Vagina (tissue), 2 donors: Measurements from ENCODE around the gene ADARB1. TPM values are rescaled to one million over a fixed set of nuclear protein-coding genes. Genes with fewer than 3 reads are reported as not detected.

Experiments used
- DNase-seq, 2 donors: peaks; one replicate each; pipeline ENCODE4 v3.0.0-alpha.2; 2017; ENCODE audit errors: extremely low spot score in 2 of 2
- H3K27ac ChIP-seq: fragments of 200-600 bp; sonication (generic); one replicate; pipeline ENCODE4 v1.5.1; 2019
- H3K27me3 ChIP-seq: fragments of 200-600 bp; sonication (generic); one replicate; pipeline ENCODE4 v1.5.1; 2019
- H3K36me3 ChIP-seq, 2 donors: fragments of 200-600 bp; sonication (generic); one replicate each; pipeline ENCODE4 v1.5.1; 2017 to 2019
- H3K4me1 ChIP-seq: fragments of 200-600 bp; sonication (generic); one replicate; pipeline ENCODE4 v1.5.1; 2019
- H3K4me3 ChIP-seq, 2 donors: fragments of 200-600 bp; sonication (generic); 1 replicate in 1 of 2; 2 replicates in 1 of 2; pipeline ENCODE4 v1.5.1; 2016 to 2019
- H3K9me3 ChIP-seq: fragments of 200-600 bp; sonication (generic); one replicate; pipeline ENCODE4 v1.5.1; 2019
- POLR2A ChIP-seq, 2 donors: fragments of 450-650 bp; IDR thresholded peaks; one replicate each; pipeline ENCODE4 v1.6.1; 2017; ENCODE audit warnings: antibody characterized with exemption in 2 of 2, mild to moderate bottlenecking in 2 of 2, moderate library complexity in 2 of 2
- POLR2AphosphoS5 ChIP-seq, 2 donors: sonication (generic); formaldehyde crosslinking; IDR thresholded peaks; one replicate each; pipeline ENCODE4 v1.9.0; 2017; ENCODE audit warnings: antibody characterized with exemption in 2 of 2, mild to moderate bottlenecking in 2 of 2, low read depth in 1 of 2; ENCODE audit not compliant: insufficient read depth in 1 of 2
- intact Hi-C: fragments of 100-400 bp; cut with DNase I; formaldehyde crosslinking; loops from one replicate; pipeline ENCODE4 v1.15.1; 2023
- total RNA-seq: library from RNA; depleted of rRNA; stranded (reverse); fragments of >200 nt; gene quantifications from one replicate; pipeline ENCODE4 v1.2.3, GENCODE V29; 2016
- TF ChIP-seq, protein P1 (sequence below), 3 experiments: fragments of 450-650 bp in 2 of 3; fragments of 200-600 bp in 1 of 3; sonication (generic) in 1 of 3; IDR thresholded peaks; one replicate each; pipeline ENCODE4 v1.5.1; 2017 to 2019; ENCODE audit warnings: antibody characterized with exemption in 3 of 3, mild to moderate bottlenecking in 2 of 3, moderate library complexity in 2 of 3

ADARB1 gene
- total RNA-seq, 1 donor from 2014 or later, result 19.6 TPM

DNA sequence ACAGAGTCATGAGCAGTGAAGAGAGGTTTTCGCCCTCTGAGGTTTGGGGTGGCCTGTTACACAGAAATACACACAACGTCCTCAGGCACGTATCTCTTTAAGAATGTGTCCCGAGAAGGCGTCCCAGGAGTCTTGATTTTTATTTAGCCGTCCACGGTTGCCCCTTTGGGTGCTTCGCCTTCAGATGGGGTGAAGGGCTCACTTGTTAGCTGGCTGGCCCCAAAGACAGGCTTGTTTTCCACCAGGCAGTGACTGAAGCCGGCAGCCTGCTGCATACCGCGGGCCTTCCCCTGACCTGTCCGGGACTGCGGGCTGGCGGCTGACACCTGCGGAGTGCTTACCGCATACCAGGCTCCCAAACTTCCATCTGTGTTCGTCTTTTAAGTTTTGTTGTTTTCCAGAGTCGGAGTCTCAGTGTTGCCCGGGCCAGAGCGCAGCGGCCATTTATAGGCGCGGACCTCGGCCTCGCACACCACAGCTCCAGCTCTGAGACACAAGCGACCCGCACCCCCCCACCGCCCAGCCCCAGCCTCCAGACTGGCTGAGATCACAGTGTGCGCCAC lies 1.6 kb upstream of the ADARB1 start:
- no peaks in the 10 kb centered on the region for H3K9me3 ChIP-seq
- no peak overlapping the region for H3K27ac ChIP-seq
- no peaks in the 10 kb centered on the region for H3K36me3 ChIP-seq
- H3K4me3 ChIP-seq, result peak overlapping the region in 1 of 2 donors; percentile 97
- intact Hi-C loops, result loop anchor here (5.0 to 10.0 kb wide), 2 partner anchors 64 to 128 kb away; partner anchors contain the start of gene SLX9
- H3K27me3 ChIP-seq, result no peaks in the 10 kb centered on the region
- no peak for TF ChIP-seq POLR2AphosphoS5 (IDR thresholded peaks at IDR 0.05; ENCODE audit: insufficient read depth in 1 of 2, low read depth in 1 of 2)
- no peak for TF ChIP-seq POLR2A (IDR thresholded peaks at IDR 0.05)
- TF ChIP-seq, protein P1, sequence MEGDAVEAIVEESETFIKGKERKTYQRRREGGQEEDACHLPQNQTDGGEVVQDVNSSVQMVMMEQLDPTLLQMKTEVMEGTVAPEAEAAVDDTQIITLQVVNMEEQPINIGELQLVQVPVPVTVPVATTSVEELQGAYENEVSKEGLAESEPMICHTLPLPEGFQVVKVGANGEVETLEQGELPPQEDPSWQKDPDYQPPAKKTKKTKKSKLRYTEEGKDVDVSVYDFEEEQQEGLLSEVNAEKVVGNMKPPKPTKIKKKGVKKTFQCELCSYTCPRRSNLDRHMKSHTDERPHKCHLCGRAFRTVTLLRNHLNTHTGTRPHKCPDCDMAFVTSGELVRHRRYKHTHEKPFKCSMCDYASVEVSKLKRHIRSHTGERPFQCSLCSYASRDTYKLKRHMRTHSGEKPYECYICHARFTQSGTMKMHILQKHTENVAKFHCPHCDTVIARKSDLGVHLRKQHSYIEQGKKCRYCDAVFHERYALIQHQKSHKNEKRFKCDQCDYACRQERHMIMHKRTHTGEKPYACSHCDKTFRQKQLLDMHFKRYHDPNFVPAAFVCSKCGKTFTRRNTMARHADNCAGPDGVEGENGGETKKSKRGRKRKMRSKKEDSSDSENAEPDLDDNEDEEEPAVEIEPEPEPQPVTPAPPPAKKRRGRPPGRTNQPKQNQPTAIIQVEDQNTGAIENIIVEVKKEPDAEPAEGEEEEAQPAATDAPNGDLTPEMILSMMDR (IDR thresholded peaks at IDR 0.05), result no peak
- H3K4me1 ChIP-seq, result peaks cover 28% of the 10 kb centered on the region
- DNase-seq, result no peak

DNA sequence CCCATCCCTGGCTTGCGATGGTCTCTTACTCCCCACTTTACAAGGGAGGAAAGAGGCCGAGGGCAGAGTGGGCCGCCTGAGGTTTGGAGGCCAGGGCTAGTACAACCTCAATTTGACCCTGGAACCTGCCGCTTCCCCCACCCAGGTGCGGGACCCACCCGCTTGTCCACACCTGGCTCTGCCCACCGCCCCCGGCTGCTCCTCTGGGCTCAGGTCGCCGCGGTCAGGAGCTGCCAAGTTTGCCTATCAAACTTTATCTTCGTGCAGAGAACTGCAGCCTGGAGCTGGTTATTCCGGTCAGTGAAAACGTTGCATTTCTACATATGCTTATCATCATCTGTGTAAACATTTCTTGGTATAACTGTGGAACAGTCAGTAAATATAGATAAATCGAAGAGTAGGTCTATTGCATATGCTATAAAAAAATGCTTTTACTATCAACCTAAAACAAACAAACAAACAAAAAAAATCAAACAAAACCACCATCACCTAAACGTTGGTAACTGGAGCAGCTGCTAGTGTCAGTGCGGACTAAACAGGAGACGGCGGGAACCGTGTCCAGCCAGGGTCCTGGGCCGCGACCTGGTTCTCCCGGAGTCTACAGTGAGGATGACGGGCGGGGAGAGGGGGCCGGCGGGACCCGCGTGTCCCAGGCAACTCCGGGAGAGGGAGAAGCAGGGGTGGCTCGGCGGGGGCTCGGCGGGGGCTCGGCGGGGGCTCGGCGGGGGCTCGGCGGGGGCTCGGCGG lies 906 bp upstream of the ADARB1 start:
- H3K27ac ChIP-seq, result peak overlapping the region; percentile 94
- TF ChIP-seq, protein P1 (IDR thresholded peaks at IDR 0.05), result no peak
- no peak for TF ChIP-seq POLR2A (IDR thresholded peaks at IDR 0.05)
- no peak for TF ChIP-seq POLR2AphosphoS5 (IDR thresholded peaks at IDR 0.05; ENCODE audit: insufficient read depth in 1 of 2, low read depth in 1 of 2)
- intact Hi-C loops, result loop anchor here (5.0 to 10.0 kb wide), 2 partner anchors 64 to 129 kb away; partner anchors contain the start of gene SLX9

DNA sequence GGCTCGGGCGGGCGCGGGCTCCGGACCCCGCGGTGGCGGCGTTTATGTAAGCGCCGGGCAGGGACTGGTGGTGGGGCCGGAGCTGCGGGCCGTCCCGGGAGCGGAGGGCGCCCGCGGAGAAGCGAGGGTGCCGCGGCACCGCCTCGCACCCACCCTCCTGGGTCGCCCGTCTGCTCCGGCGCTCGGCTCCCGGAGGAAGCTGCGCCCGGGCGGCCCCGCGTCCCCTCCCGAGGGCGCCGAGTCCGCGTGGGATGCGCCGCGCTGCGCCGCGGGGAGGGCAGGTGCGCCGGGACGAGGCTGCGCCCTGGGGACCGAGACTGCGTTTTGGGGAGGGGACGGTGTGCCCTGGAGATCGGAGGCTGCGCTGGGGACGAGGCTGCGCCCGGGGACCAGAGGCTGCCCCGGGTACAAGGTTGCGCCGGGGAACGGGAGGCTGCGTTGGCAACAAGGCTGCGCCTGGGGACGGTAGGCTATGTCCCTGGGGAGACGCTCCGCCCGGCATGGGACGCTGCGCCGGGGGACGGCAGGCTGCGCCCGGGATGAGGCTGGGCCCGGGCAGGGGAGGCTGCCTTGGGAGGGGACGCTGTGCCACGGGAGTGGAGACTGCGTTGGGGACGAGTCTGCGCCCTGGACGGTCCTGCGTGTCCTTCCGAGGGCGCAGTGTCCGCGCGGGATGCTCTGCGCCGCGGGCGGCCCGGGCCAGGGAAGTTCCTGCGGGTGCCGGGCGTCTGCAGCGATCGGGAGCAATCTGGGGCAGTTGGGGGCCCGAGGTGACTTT lies 627 bp downstream of the ADARB1 start:
- peak in 1 of 2 donors; percentile 18 for TF ChIP-seq POLR2AphosphoS5 (IDR thresholded peaks at IDR 0.05; ENCODE audit: insufficient read depth in 1 of 2, low read depth in 1 of 2)
- no peak for TF ChIP-seq POLR2A (IDR thresholded peaks at IDR 0.05)
- peak overlapping the region; percentile 89 to 97 for H3K4me3 ChIP-seq
- H3K27me3 ChIP-seq, result no peaks in the 10 kb centered on the region
- no peaks in the 10 kb centered on the region for H3K9me3 ChIP-seq
- H3K4me1 ChIP-seq, result peaks cover 36% of the 10 kb centered on the region
- intact Hi-C loops, result loop anchor here (5.0 to 10.0 kb wide), 2 partner anchors 62 to 130 kb away; partner anchors contain the start of gene SLX9
- no peaks in the 10 kb centered on the region for H3K36me3 ChIP-seq
- no peak for DNase-seq
- H3K27ac ChIP-seq, result peak overlapping the region; percentile 4

More for the DNA sequence above, 906 bp upstream of the ADARB1 start:
- Histone ChIP-seq H3K9me3 (no peaks in the 10 kb centered on the region), H3K4me1 (peaks cover 28% of the 10 kb centered on the region), H3K27me3 (no peaks in the 10 kb centered on the region), H3K4me3 (peak overlapping the region; percentile 89 to 97), H3K36me3 (no peaks in the 10 kb centered on the region)
- no peak for DNase-seq

DNA sequence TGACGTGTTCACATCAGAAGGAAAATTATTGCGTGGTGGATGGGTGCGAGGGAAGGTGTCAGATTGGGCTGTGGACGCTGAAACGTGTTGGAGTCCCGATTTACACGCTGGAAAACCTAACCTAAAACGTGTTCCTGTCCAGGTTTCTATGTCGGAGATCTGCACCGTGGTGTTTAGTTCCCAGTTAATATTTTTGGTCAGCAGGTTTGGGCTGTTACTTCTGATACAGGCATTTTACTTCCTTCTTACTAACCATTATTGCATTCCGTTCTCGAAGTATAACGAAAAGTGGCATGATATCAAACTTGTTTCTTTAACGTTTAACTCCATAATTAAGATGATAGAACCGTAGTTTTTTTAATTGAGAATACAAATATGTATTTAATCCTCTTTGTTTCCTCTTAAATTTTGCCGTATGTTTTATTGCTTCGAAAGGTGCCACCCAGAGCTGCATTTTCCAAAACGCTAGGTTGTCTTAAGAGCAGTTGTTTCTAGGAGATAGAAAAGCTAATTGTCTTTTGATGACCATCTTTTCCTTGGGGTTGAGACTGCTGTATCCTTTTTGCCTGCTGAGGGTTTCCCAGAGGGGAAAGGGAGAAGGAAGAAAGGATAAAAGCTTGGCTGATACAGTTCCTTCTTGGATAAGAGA lies 1.3 kb downstream of the ADARB1 start:
- no peaks in the 10 kb centered on the region for H3K36me3 ChIP-seq
- no peak for TF ChIP-seq POLR2AphosphoS5 (IDR thresholded peaks at IDR 0.05; ENCODE audit: insufficient read depth in 1 of 2, low read depth in 1 of 2)
- H3K4me1 ChIP-seq, result peaks cover 40% of the 10 kb centered on the region
- H3K27ac ChIP-seq, result no peak overlapping the region
- DNase-seq, result no peak
- H3K27me3 ChIP-seq, result no peaks in the 10 kb centered on the region
- intact Hi-C loops, result loop anchor here (10.0 kb wide), 1 partner anchor 131 kb away; the partner anchor contains the start of gene SLX9
- peak overlapping the region; percentile 89 to 97 for H3K4me3 ChIP-seq
- H3K9me3 ChIP-seq, result no peaks in the 10 kb centered on the region

DNA sequence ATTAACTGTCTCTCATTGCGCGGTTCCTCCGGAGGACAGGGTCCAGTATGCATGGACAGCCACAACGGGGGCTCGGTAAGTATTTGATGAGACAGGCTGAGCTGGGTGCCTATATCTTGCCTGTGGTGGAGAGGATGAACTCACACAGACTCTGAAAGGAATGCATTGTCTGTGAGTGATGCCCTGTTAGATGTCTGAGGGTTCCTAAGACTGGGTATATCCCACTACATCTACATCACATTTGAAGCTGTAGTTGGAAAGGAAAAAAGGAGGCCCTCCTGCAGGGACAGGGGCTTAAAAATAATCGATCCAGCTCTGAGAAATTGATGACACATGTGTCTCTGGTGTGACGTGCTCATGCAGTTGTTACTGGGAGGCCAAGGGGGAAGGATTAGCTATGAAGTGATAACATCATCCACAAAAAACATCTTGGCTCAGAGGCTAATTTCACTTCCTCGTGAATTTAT lies 1.9 kb downstream of the ADARB1 start:
- TF ChIP-seq POLR2A (IDR thresholded peaks at IDR 0.05) (no peak), POLR2AphosphoS5 (IDR thresholded peaks at IDR 0.05; ENCODE audit: insufficient read depth in 1 of 2, low read depth in 1 of 2) (no peak)
- TF ChIP-seq, protein P1 (IDR thresholded peaks at IDR 0.05), result no peak
- Histone ChIP-seq H3K4me1 (peaks cover 46% of the 10 kb centered on the region), H3K4me3 (peak overlapping the region in 1 of 2 donors; percentile 89), H3K9me3 (no peaks in the 10 kb centered on the region), H3K27me3 (no peaks in the 10 kb centered on the region), H3K36me3 (no peaks in the 10 kb centered on the region), H3K27ac (no peak overlapping the region)
- intact Hi-C loops, result loop anchor here (10.0 kb wide), 1 partner anchor 131 kb away; the partner anchor contains the start of gene SLX9
- DNase-seq, result no peak
